ENCODE data around the gene CCDC148. TPM values are rescaled to one million over a fixed set of nuclear protein-coding genes. Genes with fewer than 3 reads are reported as not detected.

Gene CCDC148
- total and polyA plus RNA-seq, 10 of the 15 experiments (the other 5 are each of a cell fraction or from before 2014, with no cell fraction given) = 0.07 to 0.30 (median 0.18) TPM; not detected in 7

- intact Hi-C loops (cut with micrococcal nuclease; ENCODE audit: unreplicated experiment) = no loop called here
- Histone ChIP-seq H3K36me3 (ENCODE audit: control insufficient read depth in 2 of 2, insufficient read depth in 2 of 2, low read length in 1 of 2) (no peaks in the 10 kb centered on the region), H2AFZ (ENCODE audit: control insufficient read depth, low read depth, low read length) (no peak overlapping the region), H3K9me3 (replicated peaks; ENCODE audit: control insufficient read depth, insufficient read depth, low read length) (no peaks in the 10 kb centered on the region), H3K4me2 (ENCODE audit: control insufficient read depth, insufficient read depth) (no peak overlapping the region), H3K79me2 (ENCODE audit: control insufficient read depth, insufficient read depth, low read length) (no peaks in the 10 kb centered on the region; the same call in 1 of the 2 replicates), H3K27ac (ENCODE audit: control insufficient read depth, insufficient read depth) (no peak overlapping the region), H3K4me1 (ENCODE audit: control insufficient read depth, insufficient read depth, low read length) (no peaks in the 10 kb centered on the region), H3K9ac (ENCODE audit: control insufficient read depth, insufficient read depth, low read length) (no peak overlapping the region), H3K27me3 (replicated peaks in 1 of 2; ENCODE audit: control insufficient read depth in 2 of 2, insufficient read depth in 2 of 2, low read length in 1 of 2) (no peaks in the 10 kb centered on the region), H4K20me1 (ENCODE audit: control insufficient read depth, insufficient read depth) (no peaks in the 10 kb centered on the region), H3K4me3 (no peak overlapping the region)
- in situ Hi-C loops (cut with MboI) = no loop called here
- ATAC-seq (no peak), FAIRE-seq (no peak), DNase-seq (ENCODE audit: low read depth, low spot score) (no peak)
- ChIA-PET POLR2A (no interaction called here), CTCF (no interaction called here), RAD21 (ENCODE audit: unreplicated experiment) (no interaction called here), SMC1A (ENCODE audit: uncharacterized antibody, unreplicated experiment) (no interaction called here)
- 94% methylated on average over 1 of the region's 1 CpG for WGBS (ENCODE audit: insufficient coverage, insufficient replicate concordance, low lambda C conversion rate, missing lambda C conversion rate)
- no peak for TF ChIP-seq NRF1 (conservative IDR thresholded peaks at IDR 0.05; ENCODE audit: low read depth, low read length)
- no peak for TF ChIP-seq HCFC1 (IDR thresholded peaks at IDR 0.05; ENCODE audit: low read length)
- TF ChIP-seq JUNB (IDR thresholded peaks at IDR 0.05) = no peak
- TF ChIP-seq BCL3 (IDR thresholded peaks at IDR 0.05; ENCODE audit: borderline replicate concordance, insufficient read depth, low read depth, low read length, poor library complexity, severe bottlenecking) = no peak
- no peak for TF ChIP-seq NFIC (IDR thresholded peaks at IDR 0.05; ENCODE audit: low read depth, low read length)
- TF ChIP-seq POLR2AphosphoS2 (IDR thresholded peaks at IDR 0.05; ENCODE audit: low read depth, low read length) = no peak
- no peak for TF ChIP-seq ZNF217 (IDR thresholded peaks at IDR 0.05)
- no TSS peak for BruUV-seq (replicated peaks)
These were observed 24.6 kb upstream of the CCDC148 start for GRCh38 chr2:158481116-158481515.

- Histone ChIP-seq H3K9ac (ENCODE audit: control insufficient read depth, insufficient read depth, low read length) (no peak overlapping the region), H3K36me3 (ENCODE audit: control insufficient read depth in 2 of 2, insufficient read depth in 2 of 2, low read length in 1 of 2) (no peaks in the 10 kb centered on the region), H3K9me3 (replicated peaks; ENCODE audit: control insufficient read depth, insufficient read depth, low read length) (no peaks in the 10 kb centered on the region), H3K4me1 (ENCODE audit: control insufficient read depth, insufficient read depth, low read length) (no peaks in the 10 kb centered on the region), H3K79me2 (ENCODE audit: control insufficient read depth, insufficient read depth, low read length) (no peaks in the 10 kb centered on the region), H4K20me1 (ENCODE audit: control insufficient read depth, insufficient read depth) (no peaks in the 10 kb centered on the region), H3K4me3 (no peak overlapping the region), H3K27me3 (replicated peaks in 1 of 2; ENCODE audit: control insufficient read depth in 2 of 2, insufficient read depth in 2 of 2, low read length in 1 of 2) (no peaks in the 10 kb centered on the region), H3K27ac (ENCODE audit: control insufficient read depth, insufficient read depth) (no peak overlapping the region), H3K4me2 (ENCODE audit: control insufficient read depth, insufficient read depth) (no peak overlapping the region), H2AFZ (ENCODE audit: control insufficient read depth, low read depth, low read length) (no peak overlapping the region)
- no peak for TF ChIP-seq CBX3 (IDR thresholded peaks at IDR 0.05; ENCODE audit: borderline replicate concordance, low read depth)
- TF ChIP-seq RELA (IDR thresholded peaks at IDR 0.05; ENCODE audit: borderline replicate concordance, partially characterized antibody) = no peak
- no peak for TF ChIP-seq GATAD2B (conservative IDR thresholded peaks at IDR 0.05; ENCODE audit: low read depth)
- TF ChIP-seq SIX5 (IDR thresholded peaks at IDR 0.05; ENCODE audit: low read depth, low read length, severe bottlenecking) = no peak
- TF ChIP-seq RUNX3 (IDR thresholded peaks at IDR 0.05; ENCODE audit: low read length) = no peak
- no peak for TF ChIP-seq ZNF24 (IDR thresholded peaks at IDR 0.05)
- TF ChIP-seq KLF5 (IDR thresholded peaks at IDR 0.05; ENCODE audit: partially characterized antibody) = no peak
- no peak for TF ChIP-seq ESRRA (IDR thresholded peaks at IDR 0.05; ENCODE audit: low read length)
- TF ChIP-seq, protein P1, sequence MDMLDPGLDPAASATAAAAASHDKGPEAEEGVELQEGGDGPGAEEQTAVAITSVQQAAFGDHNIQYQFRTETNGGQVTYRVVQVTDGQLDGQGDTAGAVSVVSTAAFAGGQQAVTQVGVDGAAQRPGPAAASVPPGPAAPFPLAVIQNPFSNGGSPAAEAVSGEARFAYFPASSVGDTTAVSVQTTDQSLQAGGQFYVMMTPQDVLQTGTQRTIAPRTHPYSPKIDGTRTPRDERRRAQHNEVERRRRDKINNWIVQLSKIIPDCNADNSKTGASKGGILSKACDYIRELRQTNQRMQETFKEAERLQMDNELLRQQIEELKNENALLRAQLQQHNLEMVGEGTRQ (IDR thresholded peaks at IDR 0.05; ENCODE audit: borderline replicate concordance, low read depth, low read length) = no peak
- no peak for TF ChIP-seq RBBP5 (conservative IDR thresholded peaks at IDR 0.05)
- ChIA-PET SMC1A (ENCODE audit: uncharacterized antibody, unreplicated experiment) (interaction anchor here (0.7 to 1.0 kb wide), 2 partner anchors 12 to 22 kb away, joined by 3 read pairs; partner anchors contain the start of genes CCDC148 and PKP4), CTCF (interaction anchor here (1.1 to 1.4 kb wide), 2 partner anchors 11 kb away, joined by 3 to 5 read pairs; no protein-coding TSS in a partner anchor), POLR2A (no interaction called here), RAD21 (ENCODE audit: unreplicated experiment) (no interaction called here)
- BruUV-seq (replicated peaks) = no TSS peak
- no peak for FAIRE-seq
- DNase-seq (ENCODE audit: low read depth, low spot score) = no peak
- ATAC-seq = no peak
- in situ Hi-C loops (cut with MboI) (no loop called here), intact Hi-C loops (cut with micrococcal nuclease; ENCODE audit: unreplicated experiment) (no loop called here)
- whole genome bisulfite sequencing (ENCODE audit: insufficient coverage, insufficient replicate concordance, low lambda C conversion rate, missing lambda C conversion rate) = 100% methylated on average over 1 of the region's 1 CpG
These were observed 22.3 kb upstream of the CCDC148 start for GRCh38 chr2:158478816-158479215.
